OCI-LY1 (cell line): Measurements from ENCODE around the gene FRMD3.

ENCODE experiments used
- EZH2 ChIP-seq: fragments of 200-600 bp; sonication (generic), shearing (Covaris generic); IDR thresholded peaks from 2 replicates; pipeline ENCODE4 v1.8.0; 2017; ENCODE audit warnings: borderline replicate concordance, mixed run types, mild to moderate bottlenecking, antibody characterized with exemption, low read length, moderate library complexity, mixed read lengths
- TF ChIP-seq, protein P1 (sequence below): fragments of 200-600 bp; sonication (generic), shearing (Covaris generic); IDR thresholded peaks from 2 replicates; pipeline ENCODE4 v1.5.1; 2017; ENCODE audit warnings: mild to moderate bottlenecking, antibody characterized with exemption, low read length, moderate library complexity, mixed read lengths

DNA sequence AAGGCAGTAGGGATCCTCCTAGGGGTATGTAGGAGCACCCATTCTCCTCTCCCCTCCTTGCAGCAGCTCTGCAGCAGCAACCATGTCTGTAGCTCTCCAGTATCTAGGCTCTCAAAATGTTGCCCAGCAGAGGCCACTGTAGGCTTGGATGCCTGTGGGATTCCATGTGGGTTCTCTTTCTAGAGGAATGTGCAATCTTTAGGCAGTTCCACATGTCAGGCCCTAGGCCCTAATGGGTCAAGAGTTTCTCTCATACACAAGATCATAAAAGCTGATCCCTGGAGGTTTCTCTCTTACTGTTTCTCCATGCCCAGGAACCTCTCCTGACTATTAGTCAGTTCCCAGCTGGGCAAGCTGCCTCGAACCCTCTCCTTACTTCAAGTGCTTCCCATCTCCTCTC, 215.8 kb downstream of the FRMD3 start:
- TF ChIP-seq, protein P1, sequence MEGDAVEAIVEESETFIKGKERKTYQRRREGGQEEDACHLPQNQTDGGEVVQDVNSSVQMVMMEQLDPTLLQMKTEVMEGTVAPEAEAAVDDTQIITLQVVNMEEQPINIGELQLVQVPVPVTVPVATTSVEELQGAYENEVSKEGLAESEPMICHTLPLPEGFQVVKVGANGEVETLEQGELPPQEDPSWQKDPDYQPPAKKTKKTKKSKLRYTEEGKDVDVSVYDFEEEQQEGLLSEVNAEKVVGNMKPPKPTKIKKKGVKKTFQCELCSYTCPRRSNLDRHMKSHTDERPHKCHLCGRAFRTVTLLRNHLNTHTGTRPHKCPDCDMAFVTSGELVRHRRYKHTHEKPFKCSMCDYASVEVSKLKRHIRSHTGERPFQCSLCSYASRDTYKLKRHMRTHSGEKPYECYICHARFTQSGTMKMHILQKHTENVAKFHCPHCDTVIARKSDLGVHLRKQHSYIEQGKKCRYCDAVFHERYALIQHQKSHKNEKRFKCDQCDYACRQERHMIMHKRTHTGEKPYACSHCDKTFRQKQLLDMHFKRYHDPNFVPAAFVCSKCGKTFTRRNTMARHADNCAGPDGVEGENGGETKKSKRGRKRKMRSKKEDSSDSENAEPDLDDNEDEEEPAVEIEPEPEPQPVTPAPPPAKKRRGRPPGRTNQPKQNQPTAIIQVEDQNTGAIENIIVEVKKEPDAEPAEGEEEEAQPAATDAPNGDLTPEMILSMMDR: no peak
- TF ChIP-seq EZH2: no peak
